Measurements from ENCODE around the gene ERGIC1. TPM values are rescaled to one million over a fixed set of nuclear protein-coding genes. Genes with fewer than 3 reads are reported as not detected.

Gene ERGIC1
- total and polyA plus RNA-seq, 10 of the 15 experiments (the other 5 are each of a cell fraction or from before 2014, with no cell fraction given): 8.8 to 104 (median 76.3) TPM

DNA sequence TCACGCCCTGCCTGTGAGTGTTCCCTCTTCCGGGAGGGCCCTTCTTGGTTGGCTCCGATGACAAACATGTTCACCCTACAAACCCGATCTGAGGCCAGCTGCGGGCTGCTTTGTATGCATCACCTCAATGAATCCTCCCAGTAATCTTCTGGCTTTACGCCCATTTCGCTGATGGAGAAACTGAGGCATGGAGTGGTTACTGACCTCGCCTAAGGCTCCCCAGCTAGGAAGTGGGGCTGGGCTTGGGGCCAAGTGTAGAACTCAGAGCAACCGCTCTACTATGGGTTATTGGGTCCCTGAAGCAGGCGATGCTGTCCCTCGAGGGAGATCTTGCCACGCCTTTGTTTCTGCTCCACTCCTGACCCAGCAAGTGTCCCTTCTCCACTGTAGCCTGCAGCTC lies 86.9 kb downstream of the ERGIC1 start (continued):
- TF ChIP-seq, protein P1, sequence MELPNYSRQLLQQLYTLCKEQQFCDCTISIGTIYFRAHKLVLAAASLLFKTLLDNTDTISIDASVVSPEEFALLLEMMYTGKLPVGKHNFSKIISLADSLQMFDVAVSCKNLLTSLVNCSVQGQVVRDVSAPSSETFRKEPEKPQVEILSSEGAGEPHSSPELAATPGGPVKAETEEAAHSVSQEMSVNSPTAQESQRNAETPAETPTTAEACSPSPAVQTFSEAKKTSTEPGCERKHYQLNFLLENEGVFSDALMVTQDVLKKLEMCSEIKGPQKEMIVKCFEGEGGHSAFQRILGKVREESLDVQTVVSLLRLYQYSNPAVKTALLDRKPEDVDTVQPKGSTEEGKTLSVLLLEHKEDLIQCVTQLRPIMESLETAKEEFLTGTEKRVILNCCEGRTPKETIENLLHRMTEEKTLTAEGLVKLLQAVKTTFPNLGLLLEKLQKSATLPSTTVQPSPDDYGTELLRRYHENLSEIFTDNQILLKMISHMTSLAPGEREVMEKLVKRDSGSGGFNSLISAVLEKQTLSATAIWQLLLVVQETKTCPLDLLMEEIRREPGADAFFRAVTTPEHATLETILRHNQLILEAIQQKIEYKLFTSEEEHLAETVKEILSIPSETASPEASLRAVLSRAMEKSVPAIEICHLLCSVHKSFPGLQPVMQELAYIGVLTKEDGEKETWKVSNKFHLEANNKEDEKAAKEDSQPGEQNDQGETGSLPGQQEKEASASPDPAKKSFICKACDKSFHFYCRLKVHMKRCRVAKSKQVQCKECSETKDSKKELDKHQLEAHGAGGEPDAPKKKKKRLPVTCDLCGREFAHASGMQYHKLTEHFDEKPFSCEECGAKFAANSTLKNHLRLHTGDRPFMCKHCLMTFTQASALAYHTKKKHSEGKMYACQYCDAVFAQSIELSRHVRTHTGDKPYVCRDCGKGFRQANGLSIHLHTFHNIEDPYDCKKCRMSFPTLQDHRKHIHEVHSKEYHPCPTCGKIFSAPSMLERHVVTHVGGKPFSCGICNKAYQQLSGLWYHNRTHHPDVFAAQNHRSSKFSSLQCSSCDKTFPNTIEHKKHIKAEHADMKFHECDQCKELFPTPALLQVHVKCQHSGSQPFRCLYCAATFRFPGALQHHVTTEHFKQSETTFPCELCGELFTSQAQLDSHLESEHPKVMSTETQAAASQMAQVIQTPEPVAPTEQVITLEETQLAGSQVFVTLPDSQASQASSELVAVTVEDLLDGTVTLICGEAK (IDR thresholded peaks at IDR 0.05; ENCODE audit: borderline replicate concordance): no peak
- no peak for TF ChIP-seq IKZF1 (conservative IDR thresholded peaks at IDR 0.05)
- TF ChIP-seq SREBF2 (IDR thresholded peaks at IDR 0.05; ENCODE audit: low read length): no peak
- no peak for TF ChIP-seq HDGF (IDR thresholded peaks at IDR 0.05)
- TF ChIP-seq CEBPZ (IDR thresholded peaks at IDR 0.05; ENCODE audit: low read depth, low read length): no peak
- TF ChIP-seq, protein P2, sequence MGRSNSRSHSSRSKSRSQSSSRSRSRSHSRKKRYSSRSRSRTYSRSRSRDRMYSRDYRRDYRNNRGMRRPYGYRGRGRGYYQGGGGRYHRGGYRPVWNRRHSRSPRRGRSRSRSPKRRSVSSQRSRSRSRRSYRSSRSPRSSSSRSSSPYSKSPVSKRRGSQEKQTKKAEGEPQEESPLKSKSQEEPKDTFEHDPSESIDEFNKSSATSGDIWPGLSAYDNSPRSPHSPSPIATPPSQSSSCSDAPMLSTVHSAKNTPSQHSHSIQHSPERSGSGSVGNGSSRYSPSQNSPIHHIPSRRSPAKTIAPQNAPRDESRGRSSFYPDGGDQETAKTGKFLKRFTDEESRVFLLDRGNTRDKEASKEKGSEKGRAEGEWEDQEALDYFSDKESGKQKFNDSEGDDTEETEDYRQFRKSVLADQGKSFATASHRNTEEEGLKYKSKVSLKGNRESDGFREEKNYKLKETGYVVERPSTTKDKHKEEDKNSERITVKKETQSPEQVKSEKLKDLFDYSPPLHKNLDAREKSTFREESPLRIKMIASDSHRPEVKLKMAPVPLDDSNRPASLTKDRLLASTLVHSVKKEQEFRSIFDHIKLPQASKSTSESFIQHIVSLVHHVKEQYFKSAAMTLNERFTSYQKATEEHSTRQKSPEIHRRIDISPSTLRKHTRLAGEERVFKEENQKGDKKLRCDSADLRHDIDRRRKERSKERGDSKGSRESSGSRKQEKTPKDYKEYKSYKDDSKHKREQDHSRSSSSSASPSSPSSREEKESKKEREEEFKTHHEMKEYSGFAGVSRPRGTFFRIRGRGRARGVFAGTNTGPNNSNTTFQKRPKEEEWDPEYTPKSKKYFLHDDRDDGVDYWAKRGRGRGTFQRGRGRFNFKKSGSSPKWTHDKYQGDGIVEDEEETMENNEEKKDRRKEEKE (IDR thresholded peaks at IDR 0.05): no peak
- no peak for TF ChIP-seq HSF1 (IDR thresholded peaks at IDR 0.05; ENCODE audit: low read depth, low read length)
- no peak for TF ChIP-seq POLR2AphosphoS5 (IDR thresholded peaks at IDR 0.05; ENCODE audit: low read length)
- TF ChIP-seq ATF3 (IDR thresholded peaks at IDR 0.05; ENCODE audit: borderline replicate concordance, extremely low read depth, low read depth, low read length): no peak
